Activated naive CD4-positive, alpha-beta T cell treated with anti-CD3 and anti-CD28 coated beads, Interleukin-2, amount 50 U/mL, for 24 hours (primary cell): ENCODE measurements around the gene PPP1R9A.

Experiments used
- H3K27ac Mint-ChIP-seq: one replicate; pipeline ENCODE4 v1.8.0; 2021; ENCODE audit warnings: mild to moderate bottlenecking, mixed read lengths
- H3K27me3 Mint-ChIP-seq: one replicate; pipeline ENCODE4 v1.8.0; 2021; ENCODE audit warnings: mixed read lengths
- H3K36me3 Mint-ChIP-seq: one replicate; pipeline ENCODE4 v1.8.0; 2021; ENCODE audit warnings: mixed read lengths
- H3K4me1 Mint-ChIP-seq: one replicate; pipeline ENCODE4 v1.8.0; 2021; ENCODE audit warnings: mixed read lengths
- H3K4me3 Mint-ChIP-seq: one replicate; pipeline ENCODE4 v1.8.0; 2021; ENCODE audit warnings: mild to moderate bottlenecking, mixed read lengths
- H3K9me3 Mint-ChIP-seq: one replicate; pipeline ENCODE4 v1.8.0; 2021; ENCODE audit warnings: mixed read lengths

PPP1R9A gene

DNA sequence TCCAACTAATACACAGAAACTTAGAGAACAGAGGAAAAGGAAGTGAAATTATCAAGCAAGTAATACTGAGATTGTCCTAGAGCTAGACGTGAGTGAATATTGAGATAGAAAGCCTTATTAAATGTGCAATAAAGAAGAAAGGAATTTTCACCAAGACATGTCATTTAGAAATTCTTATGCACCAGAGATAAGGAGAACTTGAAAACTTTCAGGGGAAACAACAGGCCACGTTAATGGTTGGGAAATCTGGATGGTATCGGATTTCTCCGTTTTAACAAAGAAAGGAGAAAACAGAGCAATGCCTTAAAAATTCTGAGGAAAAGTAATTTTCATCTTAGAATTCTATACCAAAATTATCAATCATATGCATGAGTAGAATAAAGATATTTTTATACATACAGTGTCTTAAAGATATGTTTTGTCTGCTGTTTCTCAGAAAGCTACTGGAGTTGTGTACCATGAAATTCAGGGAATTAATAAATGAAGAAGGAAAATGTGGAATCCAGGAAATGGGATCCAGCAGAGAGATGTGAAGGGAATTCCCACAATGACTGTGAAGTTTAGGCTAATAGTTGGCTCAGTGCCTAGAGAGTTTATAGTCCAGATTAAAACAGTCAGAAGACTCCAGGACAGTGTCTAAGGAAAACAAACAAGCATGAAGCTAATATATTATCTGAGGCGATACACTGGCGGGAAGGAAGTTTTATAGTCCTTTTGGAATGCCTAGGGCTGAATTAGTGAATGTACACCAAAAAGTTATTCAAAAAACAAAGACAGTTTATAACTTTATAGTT is 159.5 kb downstream of the PPP1R9A start:
- Mint-ChIP-seq H3K4me3 (no peak overlapping the region), H3K27me3 (no peaks in the 10 kb centered on the region)

DNA sequence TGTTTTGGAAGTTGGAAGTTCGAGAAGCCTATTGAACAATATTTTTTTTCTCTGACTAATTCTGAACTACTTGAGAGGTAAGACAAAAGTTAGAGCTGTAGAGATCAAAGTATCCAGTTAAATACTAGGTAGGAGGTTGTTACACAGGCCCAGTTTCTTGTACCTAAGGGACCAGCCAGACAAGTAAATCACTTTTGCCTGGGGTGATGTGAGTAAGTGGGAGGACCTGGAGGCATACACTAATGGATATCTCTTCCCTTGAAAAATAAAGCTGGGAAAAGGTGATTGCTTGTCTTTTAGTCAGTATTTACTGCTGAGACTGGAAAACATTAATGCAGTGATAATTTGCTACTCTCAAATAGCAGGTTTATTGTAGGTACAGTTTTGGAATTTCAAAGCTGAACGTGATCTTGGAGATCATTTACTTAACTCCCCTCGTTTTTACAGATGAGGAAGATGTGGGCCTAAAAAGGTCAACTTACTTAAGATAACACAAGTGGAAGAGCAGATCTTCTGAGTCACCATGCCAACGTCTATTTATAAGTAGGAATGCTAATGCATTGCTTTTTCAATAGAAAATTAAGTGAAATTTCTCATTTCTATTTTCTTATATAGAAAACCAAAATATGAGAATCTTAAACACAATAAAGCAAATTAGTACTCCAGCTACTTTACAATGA is 181.3 kb downstream of the PPP1R9A start:
- Mint-ChIP-seq H3K4me1 (no peaks in the 10 kb centered on the region), H3K4me3 (no peak overlapping the region), H3K36me3 (no peaks in the 10 kb centered on the region), H3K9me3 (no peaks in the 10 kb centered on the region), H3K27me3 (no peaks in the 10 kb centered on the region), H3K27ac (no peak overlapping the region)

More for the DNA sequence above, 159.5 kb downstream of the PPP1R9A start:
- H3K9me3 Mint-ChIP-seq, result no peaks in the 10 kb centered on the region
- no peaks in the 10 kb centered on the region for H3K4me1 Mint-ChIP-seq
- H3K27ac Mint-ChIP-seq, result no peak overlapping the region
- H3K36me3 Mint-ChIP-seq, result no peaks in the 10 kb centered on the region

DNA sequence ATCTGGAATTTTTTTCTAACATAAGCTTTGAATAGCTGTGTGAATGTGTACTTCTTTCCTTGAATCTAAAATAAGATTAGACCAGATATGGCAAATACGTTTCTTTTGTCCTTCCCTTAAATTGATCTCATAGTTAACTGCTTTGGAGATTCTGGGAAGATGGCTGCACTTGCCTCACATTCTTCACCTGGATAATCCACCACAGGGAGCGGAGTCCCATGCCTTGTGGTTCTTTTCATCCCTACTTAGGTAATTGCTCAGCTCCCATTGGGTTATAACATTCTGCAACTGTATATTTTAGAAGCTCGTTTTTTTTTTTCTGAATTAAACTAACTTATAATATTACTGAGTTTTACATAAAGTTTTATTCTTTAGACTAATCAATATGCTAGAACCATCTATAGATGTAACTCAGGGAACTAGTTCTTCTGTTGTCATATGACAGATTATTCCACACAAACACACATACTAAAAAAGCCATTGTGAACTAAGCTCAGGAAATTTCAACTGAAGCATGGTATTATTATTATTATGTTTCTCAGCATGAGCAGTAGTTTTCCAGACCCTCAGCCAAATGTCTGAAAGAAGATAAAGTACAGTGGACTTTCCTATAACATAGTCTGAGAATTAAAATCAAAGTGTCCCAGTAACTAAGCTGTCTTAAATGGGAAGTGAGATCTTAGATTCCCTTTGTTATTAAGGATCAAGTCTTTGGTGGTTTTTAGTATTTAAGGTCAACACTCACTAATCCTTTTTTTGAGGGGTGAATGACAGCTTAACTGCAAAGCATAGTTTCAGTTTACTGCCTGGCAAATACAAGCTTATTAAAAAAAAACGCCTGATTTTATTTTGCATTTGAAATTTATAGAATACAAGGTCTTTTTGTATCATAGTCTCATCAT is 182.3 kb downstream of the PPP1R9A start:
- H3K9me3 Mint-ChIP-seq, result no peaks in the 10 kb centered on the region
- H3K4me1 Mint-ChIP-seq, result no peaks in the 10 kb centered on the region
- H3K27me3 Mint-ChIP-seq, result no peaks in the 10 kb centered on the region
- no peak overlapping the region for H3K4me3 Mint-ChIP-seq
- H3K27ac Mint-ChIP-seq, result no peak overlapping the region
- no peaks in the 10 kb centered on the region for H3K36me3 Mint-ChIP-seq

DNA sequence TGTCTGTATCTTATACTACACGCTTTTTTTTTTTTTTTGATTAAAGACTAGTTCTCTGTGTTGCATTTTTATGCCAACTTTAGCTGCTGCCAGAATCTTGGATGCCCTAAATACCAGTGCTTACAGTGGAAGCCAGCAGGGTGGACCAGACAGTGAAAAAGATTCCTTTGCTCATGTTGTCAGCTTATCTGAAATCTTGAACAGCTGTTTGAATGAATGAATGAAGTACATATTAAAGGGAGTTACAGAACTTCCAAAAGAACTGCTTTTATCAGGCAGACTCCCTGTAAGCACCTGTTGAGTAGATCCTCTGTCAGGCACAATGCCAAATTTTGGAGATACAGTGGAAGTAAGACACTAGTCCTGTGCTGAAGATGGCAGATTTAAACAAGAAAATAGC is 184.9 kb downstream of the PPP1R9A start:
- Mint-ChIP-seq H3K4me3 (no peak overlapping the region), H3K9me3 (no peaks in the 10 kb centered on the region), H3K27ac (no peak overlapping the region), H3K36me3 (no peaks in the 10 kb centered on the region), H3K27me3 (no peaks in the 10 kb centered on the region), H3K4me1 (no peaks in the 10 kb centered on the region)

DNA sequence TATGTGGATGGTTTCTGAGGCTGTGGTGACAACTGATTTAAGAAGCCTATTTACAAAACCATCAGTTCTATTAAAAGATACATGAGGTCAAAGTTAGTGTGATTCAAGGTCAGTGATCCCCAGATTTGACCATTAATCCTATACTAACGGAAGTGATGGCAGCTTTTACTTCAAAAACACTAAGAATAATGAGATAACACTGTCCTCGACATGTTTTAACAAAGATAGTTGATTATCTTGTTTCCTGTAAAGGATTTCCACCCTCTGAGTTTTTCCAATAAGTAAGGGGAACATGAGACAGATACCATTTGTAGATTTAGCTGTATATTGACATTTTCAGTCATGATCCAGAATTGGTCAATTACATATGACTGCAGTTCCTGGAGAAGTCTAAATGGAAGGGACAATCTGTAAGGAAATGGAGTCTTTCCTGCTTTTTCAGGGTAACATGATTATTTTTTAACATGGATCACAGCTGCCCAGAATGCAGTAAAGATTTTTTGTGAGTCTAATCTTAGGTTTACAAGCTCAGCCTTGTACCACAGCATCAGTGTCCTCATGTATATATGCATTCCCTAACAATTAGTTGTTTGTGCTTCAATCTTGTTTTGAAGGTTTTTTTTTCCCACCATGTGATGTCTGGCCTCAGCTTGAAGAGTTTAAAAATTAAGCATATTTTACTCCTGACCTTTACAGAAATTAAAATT is 188.0 kb downstream of the PPP1R9A start:
- Mint-ChIP-seq H3K27me3 (no peaks in the 10 kb centered on the region), H3K4me3 (no peak overlapping the region), H3K4me1 (no peaks in the 10 kb centered on the region), H3K27ac (no peak overlapping the region), H3K9me3 (no peaks in the 10 kb centered on the region), H3K36me3 (no peaks in the 10 kb centered on the region)

DNA sequence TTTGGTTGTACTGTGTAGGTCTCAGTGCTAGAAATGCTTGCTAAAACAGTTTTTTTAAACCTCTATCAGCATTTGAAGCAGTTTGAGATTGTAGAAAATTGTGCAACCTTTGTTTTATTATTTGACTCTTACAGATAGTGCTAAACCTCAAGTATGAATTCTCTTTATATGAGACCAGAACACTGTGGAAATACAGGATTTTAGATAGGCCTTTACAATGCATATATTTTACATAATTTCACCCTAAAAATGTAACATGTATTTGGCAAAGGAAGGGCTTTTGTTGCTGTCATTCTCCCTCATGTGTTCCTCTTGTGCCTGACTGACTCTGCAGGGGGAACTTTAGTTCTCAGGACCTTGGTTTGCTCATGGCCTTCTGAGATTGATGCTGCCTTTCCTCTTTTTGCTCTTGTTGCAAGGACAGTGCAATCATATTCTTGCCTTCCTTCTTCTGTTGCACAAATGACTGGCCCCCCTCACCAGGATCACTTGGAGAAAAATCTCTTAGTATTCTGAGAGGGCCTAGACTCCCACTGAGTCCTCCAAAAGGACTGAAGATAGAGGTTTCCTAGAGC is 188.7 kb downstream of the PPP1R9A start:
- Mint-ChIP-seq H3K27ac (no peak overlapping the region), H3K4me1 (no peaks in the 10 kb centered on the region), H3K36me3 (no peaks in the 10 kb centered on the region), H3K27me3 (no peaks in the 10 kb centered on the region), H3K4me3 (no peak overlapping the region), H3K9me3 (no peaks in the 10 kb centered on the region)

DNA sequence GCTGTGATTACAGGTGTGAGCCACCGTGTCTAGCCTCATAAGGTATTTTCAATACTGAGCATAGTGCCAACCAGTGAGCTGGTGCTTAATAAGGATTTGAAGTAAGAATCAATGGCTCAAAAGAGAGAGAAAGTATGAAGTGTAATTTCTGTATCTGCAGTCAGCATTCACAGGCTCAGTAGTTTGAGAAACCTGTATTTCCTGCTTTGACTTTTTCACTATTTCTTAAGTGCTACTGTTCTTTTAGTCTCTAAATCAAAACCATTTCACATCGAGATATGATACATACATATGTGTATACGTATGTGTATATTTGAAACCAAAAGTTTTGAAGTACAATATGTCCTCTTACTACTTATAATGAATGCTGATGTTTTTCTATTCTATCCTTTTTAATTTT is 189.9 kb downstream of the PPP1R9A start:
- Mint-ChIP-seq H3K36me3 (no peaks in the 10 kb centered on the region), H3K9me3 (no peaks in the 10 kb centered on the region), H3K4me3 (no peak overlapping the region), H3K27me3 (no peaks in the 10 kb centered on the region), H3K4me1 (no peaks in the 10 kb centered on the region), H3K27ac (no peak overlapping the region)

DNA sequence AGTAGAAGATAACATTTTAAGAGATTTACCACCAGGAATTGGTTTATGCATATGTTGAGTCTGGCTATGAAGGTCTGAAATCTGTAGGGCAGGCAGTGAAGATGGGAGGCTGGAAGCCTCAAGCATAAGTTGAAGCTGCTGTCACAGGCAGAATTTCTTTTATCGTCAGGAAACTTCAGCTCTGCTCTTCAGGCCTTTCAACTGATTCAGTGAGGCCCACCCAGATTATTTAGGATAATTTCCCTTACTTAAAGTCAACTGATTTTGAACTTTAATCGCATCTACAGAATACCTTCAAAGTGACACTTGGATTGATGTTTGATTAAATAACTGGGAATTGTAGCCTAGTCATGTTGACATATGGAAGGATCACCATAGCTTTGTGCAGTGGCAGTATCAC is 190.5 kb downstream of the PPP1R9A start:
- Mint-ChIP-seq H3K36me3 (no peaks in the 10 kb centered on the region), H3K4me3 (no peak overlapping the region), H3K27ac (no peak overlapping the region), H3K4me1 (no peaks in the 10 kb centered on the region), H3K9me3 (no peaks in the 10 kb centered on the region), H3K27me3 (no peaks in the 10 kb centered on the region)

DNA sequence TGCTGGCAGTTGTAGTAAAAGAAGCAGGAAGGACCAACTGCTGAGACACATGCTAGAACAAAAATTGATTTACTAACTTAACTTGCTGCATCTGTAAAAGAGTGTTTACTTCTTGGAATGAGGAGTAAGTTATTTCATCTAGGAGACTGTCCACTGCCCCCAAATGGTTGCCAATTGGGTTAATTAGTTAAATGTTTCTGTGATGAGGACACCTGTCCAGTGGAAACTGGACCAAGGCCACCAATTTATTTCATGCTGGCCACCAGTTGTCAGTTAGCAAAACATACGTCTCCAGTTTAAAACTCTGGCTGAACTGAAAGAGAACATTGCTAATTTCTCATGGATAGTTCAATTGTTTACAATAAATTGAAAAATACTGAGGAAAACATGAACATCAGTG is 191.7 kb downstream of the PPP1R9A start:
- Mint-ChIP-seq H3K4me3 (no peak overlapping the region), H3K27ac (no peak overlapping the region), H3K9me3 (no peaks in the 10 kb centered on the region), H3K27me3 (no peaks in the 10 kb centered on the region), H3K36me3 (no peaks in the 10 kb centered on the region), H3K4me1 (no peaks in the 10 kb centered on the region)

DNA sequence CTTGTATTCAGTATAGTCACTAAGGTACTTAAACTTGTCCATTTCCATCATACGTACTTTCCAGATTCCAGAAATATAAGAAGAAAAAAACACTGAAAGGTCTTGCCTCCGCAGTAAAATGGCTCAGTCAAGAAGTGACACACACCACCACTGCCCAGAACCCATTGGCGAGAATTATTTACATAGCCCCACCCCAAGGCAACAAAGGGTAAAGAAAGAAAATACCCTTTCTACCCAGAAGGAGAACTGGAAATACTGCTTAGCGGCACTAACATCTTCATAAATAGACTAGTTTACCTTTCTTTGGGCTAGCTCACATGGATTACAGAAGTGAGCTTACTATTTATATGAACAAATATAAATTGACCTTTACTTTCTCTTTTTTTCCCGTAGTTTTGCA is 194.0 kb downstream of the PPP1R9A start:
- no peaks in the 10 kb centered on the region for H3K27me3 Mint-ChIP-seq
- H3K9me3 Mint-ChIP-seq, result no peaks in the 10 kb centered on the region
- no peaks in the 10 kb centered on the region for H3K4me1 Mint-ChIP-seq
- H3K36me3 Mint-ChIP-seq, result no peaks in the 10 kb centered on the region
- no peak overlapping the region for H3K27ac Mint-ChIP-seq
- H3K4me3 Mint-ChIP-seq, result no peak overlapping the region

DNA sequence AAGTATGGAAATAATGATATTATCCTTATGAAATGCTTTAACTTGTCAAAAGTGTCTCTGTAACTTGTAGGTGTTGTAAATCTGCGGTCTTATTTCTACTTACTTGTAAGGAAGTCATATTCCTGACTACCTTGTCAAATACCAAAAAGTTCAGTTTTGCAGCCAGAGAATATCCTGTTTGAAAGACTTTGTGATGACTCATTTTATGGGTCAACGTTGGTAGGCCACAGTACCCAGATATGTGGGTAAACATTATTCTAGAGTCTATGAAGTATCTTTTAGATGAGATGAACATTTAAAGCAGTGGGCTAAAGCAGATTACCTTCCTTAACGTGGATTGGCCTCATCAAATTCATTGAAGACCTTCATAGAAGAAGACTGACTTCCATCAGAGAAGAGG is 195.3 kb downstream of the PPP1R9A start:
- H3K9me3 Mint-ChIP-seq, result no peaks in the 10 kb centered on the region
- no peak overlapping the region for H3K27ac Mint-ChIP-seq
- no peaks in the 10 kb centered on the region for H3K4me1 Mint-ChIP-seq
- H3K27me3 Mint-ChIP-seq, result no peaks in the 10 kb centered on the region
- H3K36me3 Mint-ChIP-seq, result no peaks in the 10 kb centered on the region
- no peak overlapping the region for H3K4me3 Mint-ChIP-seq

DNA sequence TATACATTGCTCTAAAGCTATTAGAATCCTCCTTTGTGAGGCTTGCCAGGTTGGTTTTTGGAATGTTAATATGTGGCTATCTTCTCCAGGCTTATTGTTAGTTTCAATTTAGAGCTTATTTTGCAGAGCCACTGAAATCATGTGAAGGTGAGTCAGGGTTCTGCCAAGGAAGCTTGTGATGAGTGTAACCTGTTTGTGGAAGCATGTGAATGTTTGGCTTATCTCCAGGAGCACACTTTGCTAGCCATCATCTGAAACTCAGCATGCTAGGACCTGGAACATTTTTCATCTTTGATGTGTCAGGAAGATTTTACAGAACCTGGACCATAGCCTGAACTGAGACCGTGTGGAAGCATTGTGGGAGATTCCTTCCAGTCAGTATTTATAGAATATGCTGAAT is 197.3 kb downstream of the PPP1R9A start:
- H3K4me1 Mint-ChIP-seq, result no peaks in the 10 kb centered on the region
- no peaks in the 10 kb centered on the region for H3K9me3 Mint-ChIP-seq
- H3K27ac Mint-ChIP-seq, result no peak overlapping the region
- no peaks in the 10 kb centered on the region for H3K36me3 Mint-ChIP-seq
- no peaks in the 10 kb centered on the region for H3K27me3 Mint-ChIP-seq
- no peak overlapping the region for H3K4me3 Mint-ChIP-seq

DNA sequence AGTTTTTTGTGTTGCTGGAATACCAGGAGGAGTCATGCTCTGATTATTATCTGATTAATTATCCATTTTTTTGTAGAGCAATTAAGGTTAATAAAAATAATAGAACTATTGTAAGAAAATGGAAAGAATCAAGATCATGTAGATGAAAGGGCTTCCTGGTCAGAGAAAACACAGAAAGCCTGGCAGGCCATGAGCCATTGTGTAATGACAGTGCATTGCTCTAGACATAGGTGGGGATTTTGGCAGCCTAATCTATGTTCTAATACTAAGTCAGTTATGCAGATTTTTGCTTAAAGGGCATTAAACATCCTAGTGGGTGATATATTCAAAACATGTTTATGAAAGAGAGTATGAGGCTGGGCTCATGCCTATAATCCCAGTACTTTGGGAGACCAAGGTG is 198.2 kb downstream of the PPP1R9A start:
- no peaks in the 10 kb centered on the region for H3K27me3 Mint-ChIP-seq
- no peak overlapping the region for H3K27ac Mint-ChIP-seq
- H3K36me3 Mint-ChIP-seq, result no peaks in the 10 kb centered on the region

DNA sequence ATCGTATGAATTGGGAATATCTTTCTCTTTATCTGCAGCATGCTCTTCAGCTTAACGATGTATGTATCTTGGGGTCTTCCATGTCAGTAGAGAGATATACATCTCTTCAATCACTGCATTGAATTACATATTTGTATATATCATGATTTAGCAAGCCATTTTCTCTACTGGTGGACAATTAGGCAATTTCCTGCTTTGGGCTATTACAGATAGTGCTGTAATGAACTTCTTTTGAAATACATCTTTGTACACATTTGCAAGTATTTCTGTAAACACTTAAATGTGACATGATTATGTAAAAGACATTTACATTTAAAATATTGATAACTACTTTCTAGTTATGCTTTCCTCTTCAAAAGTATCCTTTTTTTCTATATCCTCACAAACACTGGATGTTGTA is 199.0 kb downstream of the PPP1R9A start:
- Mint-ChIP-seq H3K4me1 (no peaks in the 10 kb centered on the region), H3K27ac (no peak overlapping the region), H3K4me3 (no peak overlapping the region), H3K27me3 (no peaks in the 10 kb centered on the region), H3K36me3 (no peaks in the 10 kb centered on the region), H3K9me3 (no peaks in the 10 kb centered on the region)

More for the DNA sequence above, 198.2 kb downstream of the PPP1R9A start:
- H3K4me3 Mint-ChIP-seq, result no peak overlapping the region
- no peaks in the 10 kb centered on the region for H3K9me3 Mint-ChIP-seq
- no peaks in the 10 kb centered on the region for H3K4me1 Mint-ChIP-seq

DNA sequence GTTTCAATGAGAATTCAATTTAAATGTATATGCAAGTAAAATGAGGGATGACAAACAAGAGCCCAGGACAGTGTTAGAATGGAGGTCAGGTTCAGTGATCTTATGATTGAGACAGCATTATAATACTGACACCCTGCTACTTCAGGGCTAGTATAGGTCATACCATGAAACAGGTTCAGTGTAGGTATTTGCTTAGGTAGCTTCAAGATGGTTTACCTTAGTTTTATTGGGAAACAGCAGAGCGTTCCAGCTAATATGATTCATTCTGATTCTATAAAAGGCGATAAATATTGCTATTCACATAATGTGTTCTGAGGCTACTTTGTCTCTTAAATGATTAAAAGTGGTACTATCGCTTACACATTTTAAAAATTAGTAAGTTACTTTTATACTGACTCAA is 203.3 kb downstream of the PPP1R9A start:
- Mint-ChIP-seq H3K9me3 (no peaks in the 10 kb centered on the region), H3K4me1 (no peaks in the 10 kb centered on the region)

More for the DNA sequence above, 203.3 kb downstream of the PPP1R9A start:
- H3K4me3 Mint-ChIP-seq, result no peak overlapping the region
- no peaks in the 10 kb centered on the region for H3K36me3 Mint-ChIP-seq
- H3K27ac Mint-ChIP-seq, result no peak overlapping the region
- no peaks in the 10 kb centered on the region for H3K27me3 Mint-ChIP-seq
